ENCODE results near the gene PLCB1. TPM values are rescaled to one million over a fixed set of nuclear protein-coding genes. Genes with fewer than 3 reads are reported as not detected.

The PLCB1 gene
- polyA plus RNA-seq, 1 experiment = 13.5 TPM

GRCh38 chr20:8515810-8516435 is 383.9 kb downstream of the PLCB1 start:
- DNase-seq (ENCODE audit: low read depth) = no peak
- Histone ChIP-seq H3K4me3 (ENCODE audit: low read depth, low read length) (no peak overlapping the region), H3K36me3 (ENCODE audit: control insufficient read depth, insufficient read depth, low read length) (no peaks in the 10 kb centered on the region), H3K27me3 (ENCODE audit: control insufficient read depth, insufficient read depth, low read length) (no peaks in the 10 kb centered on the region)
- ChIA-PET POLR2A (no interaction called here), CTCF (interaction anchor here (1.8 kb wide), 1 partner anchor 207 kb away, joined by 6 read pairs; no protein-coding TSS in a partner anchor)
- TF ChIP-seq, protein P1, sequence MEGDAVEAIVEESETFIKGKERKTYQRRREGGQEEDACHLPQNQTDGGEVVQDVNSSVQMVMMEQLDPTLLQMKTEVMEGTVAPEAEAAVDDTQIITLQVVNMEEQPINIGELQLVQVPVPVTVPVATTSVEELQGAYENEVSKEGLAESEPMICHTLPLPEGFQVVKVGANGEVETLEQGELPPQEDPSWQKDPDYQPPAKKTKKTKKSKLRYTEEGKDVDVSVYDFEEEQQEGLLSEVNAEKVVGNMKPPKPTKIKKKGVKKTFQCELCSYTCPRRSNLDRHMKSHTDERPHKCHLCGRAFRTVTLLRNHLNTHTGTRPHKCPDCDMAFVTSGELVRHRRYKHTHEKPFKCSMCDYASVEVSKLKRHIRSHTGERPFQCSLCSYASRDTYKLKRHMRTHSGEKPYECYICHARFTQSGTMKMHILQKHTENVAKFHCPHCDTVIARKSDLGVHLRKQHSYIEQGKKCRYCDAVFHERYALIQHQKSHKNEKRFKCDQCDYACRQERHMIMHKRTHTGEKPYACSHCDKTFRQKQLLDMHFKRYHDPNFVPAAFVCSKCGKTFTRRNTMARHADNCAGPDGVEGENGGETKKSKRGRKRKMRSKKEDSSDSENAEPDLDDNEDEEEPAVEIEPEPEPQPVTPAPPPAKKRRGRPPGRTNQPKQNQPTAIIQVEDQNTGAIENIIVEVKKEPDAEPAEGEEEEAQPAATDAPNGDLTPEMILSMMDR (IDR thresholded peaks at IDR 0.05; ENCODE audit: insufficient read depth, low read depth, low read length) = no peak

- POLR2A ChIA-PET = no interaction called here
- no peak for DNase-seq (ENCODE audit: low read depth)
- CTCF ChIA-PET = no interaction called here
- Histone ChIP-seq H3K27me3 (ENCODE audit: control insufficient read depth, insufficient read depth, low read length) (no peaks in the 10 kb centered on the region), H3K4me3 (ENCODE audit: low read depth, low read length) (no peak overlapping the region), H3K36me3 (ENCODE audit: control insufficient read depth, insufficient read depth, low read length) (no peaks in the 10 kb centered on the region)
- TF ChIP-seq, protein P1 (IDR thresholded peaks at IDR 0.05; ENCODE audit: insufficient read depth, low read depth, low read length) = no peak
Measured at GRCh38 chr20:8518878-8519277, 386.8 kb downstream of the PLCB1 start.

DNA sequence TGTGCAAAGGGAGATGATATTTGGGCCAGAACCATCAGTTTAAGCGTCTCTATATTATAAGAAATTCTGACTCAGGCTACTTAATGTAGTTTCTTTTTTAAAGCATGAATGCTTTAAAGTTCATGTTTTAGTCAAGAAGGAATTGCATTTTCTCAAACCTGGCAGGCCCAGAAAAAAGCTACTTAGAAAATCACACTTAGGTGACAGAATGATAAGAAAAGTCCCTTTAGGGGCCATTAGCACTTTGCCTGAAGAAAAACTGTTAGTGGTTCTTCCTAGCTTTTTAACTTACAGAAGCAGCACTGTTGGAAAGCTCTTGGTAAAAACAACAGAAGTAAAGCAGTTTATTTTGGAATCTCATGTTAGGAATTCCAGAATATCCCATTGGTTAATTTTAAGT is 387.8 kb downstream of the PLCB1 start:
- CTCF ChIA-PET = interaction anchor here (0.8 kb wide), 1 partner anchor 33 kb away, joined by 3 read pairs; no protein-coding TSS in a partner anchor

GRCh38 chr20:8522168-8522567 is 390.1 kb downstream of the PLCB1 start:
- TF ChIP-seq, protein P1 (IDR thresholded peaks at IDR 0.05; ENCODE audit: insufficient read depth, low read depth, low read length) = no peak
- H3K27me3 ChIP-seq (ENCODE audit: control insufficient read depth, insufficient read depth, low read length) = no peaks in the 10 kb centered on the region
- no peak overlapping the region for H3K4me3 ChIP-seq (ENCODE audit: low read depth, low read length)
- DNase-seq (ENCODE audit: low read depth) = no peak
- CTCF ChIA-PET = interaction anchor here (0.6 kb wide), 1 partner anchor 195 kb away, joined by 3 read pairs; no protein-coding TSS in a partner anchor
- H3K36me3 ChIP-seq (ENCODE audit: control insufficient read depth, insufficient read depth, low read length) = no peaks in the 10 kb centered on the region
- POLR2A ChIA-PET = interaction anchor here (0.6 kb wide), 1 partner anchor 8 kb away, joined by 4 read pairs; no protein-coding TSS in a partner anchor

More for the DNA sequence above, 387.8 kb downstream of the PLCB1 start:
- TF ChIP-seq, protein P1 (IDR thresholded peaks at IDR 0.05; ENCODE audit: insufficient read depth, low read depth, low read length) = no peak
- H3K36me3 ChIP-seq (ENCODE audit: control insufficient read depth, insufficient read depth, low read length) = no peaks in the 10 kb centered on the region
- DNase-seq (ENCODE audit: low read depth) = no peak
- H3K4me3 ChIP-seq (ENCODE audit: low read depth, low read length) = no peak overlapping the region
- POLR2A ChIA-PET = no interaction called here
- H3K27me3 ChIP-seq (ENCODE audit: control insufficient read depth, insufficient read depth, low read length) = no peaks in the 10 kb centered on the region

- ChIA-PET POLR2A (no interaction called here), CTCF (no interaction called here)
- no peaks in the 10 kb centered on the region for H3K27me3 ChIP-seq (ENCODE audit: control insufficient read depth, insufficient read depth, low read length)
- TF ChIP-seq, protein P1 (IDR thresholded peaks at IDR 0.05; ENCODE audit: insufficient read depth, low read depth, low read length) = no peak; the same call in 1 of the 2 replicates
- H3K4me3 ChIP-seq (ENCODE audit: low read depth, low read length) = no peak overlapping the region
- no peaks in the 10 kb centered on the region for H3K36me3 ChIP-seq (ENCODE audit: control insufficient read depth, insufficient read depth, low read length)
- no peak for DNase-seq (ENCODE audit: low read depth)
Measured at GRCh38 chr20:8523684-8524083, 391.6 kb downstream of the PLCB1 start.

Data from BJ (cell line).